SK-N-MC (cell line): ENCODE results near the gene ECEL1.

Experiments used
- EZH2 ChIP-seq: fragments of 200-600 bp; sonication (generic); IDR thresholded peaks from one replicate; pipeline ENCODE4 v1.6.1; 2017; ENCODE audit warnings: antibody characterized with exemption
- POLR2AphosphoS5 ChIP-seq: IDR thresholded peaks from 2 replicates; pipeline ENCODE4 v1.6.1; 2012; ENCODE audit warnings: mild to moderate bottlenecking, low read depth, low read length, borderline replicate concordance

DNA sequence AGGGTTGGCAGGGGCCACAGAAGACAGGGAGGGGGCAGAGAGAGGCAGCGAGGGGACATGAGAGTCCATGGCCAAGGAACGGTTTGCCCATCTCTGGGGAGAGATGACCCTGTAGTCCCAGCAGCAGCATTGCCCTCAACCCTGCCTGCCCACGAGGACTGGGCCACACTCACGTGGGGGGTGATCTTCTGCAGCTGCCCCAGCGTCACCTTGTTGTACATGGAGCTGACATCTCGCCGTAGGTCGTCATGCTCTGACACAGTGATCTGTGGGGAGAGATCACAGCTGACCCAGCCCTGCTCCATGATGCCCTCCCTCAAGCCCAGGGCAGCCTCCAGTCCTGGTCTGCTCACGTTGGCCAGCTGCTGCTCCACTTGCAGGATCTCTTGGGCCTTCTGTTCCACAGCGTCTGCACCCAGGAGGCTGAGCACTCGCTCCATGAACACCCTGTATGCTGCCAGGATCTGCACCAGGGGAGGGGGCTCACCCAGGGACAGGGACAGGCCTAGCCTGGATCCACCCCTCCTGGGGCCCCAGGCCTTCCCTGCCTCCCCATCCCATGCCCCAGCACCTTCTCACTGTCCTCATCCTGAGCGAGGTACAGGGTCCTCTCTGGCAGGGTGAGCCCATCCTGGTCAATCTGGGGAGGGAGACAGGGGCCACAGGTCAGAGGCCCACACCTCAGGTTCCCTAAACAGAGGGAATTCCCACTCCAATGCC is 2.8 kb downstream of the ECEL1 start:
- TF ChIP-seq POLR2AphosphoS5 (no peak), EZH2 (no peak)
